Measurements from ENCODE around the gene TES. TPM values are rescaled to one million over a fixed set of nuclear protein-coding genes. Genes with fewer than 3 reads are reported as not detected.

Gene TES
- total RNA-seq, 2 donors from 2014 or later, result 46.6 to 96.6 TPM

DNA sequence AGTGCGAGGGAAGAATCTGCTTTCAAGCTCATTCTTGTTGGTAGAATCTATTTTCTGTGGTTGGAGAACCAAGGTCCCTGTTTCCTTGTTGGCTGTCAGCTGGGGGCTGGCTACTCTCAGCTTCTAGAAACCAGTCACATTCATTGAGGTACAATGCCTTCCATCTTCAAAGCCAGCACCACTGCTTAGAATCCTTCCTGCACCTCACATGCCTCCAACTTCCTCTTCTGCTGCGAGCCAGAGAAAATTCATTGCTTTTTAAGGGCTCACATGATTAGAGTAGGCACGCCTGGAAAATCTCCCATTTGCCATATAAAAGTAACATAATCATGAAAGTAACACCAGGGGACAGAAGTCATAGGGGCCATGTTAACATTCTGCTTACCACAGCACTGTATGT, 28.7 kb downstream of the TES start:
- H3K9me3 ChIP-seq, result no peaks in the 10 kb centered on the region
- TF ChIP-seq POLR2AphosphoS5 (IDR thresholded peaks at IDR 0.05), result no peak
- no peak for TF ChIP-seq POLR2A (IDR thresholded peaks at IDR 0.05)
- TF ChIP-seq, protein P1, sequence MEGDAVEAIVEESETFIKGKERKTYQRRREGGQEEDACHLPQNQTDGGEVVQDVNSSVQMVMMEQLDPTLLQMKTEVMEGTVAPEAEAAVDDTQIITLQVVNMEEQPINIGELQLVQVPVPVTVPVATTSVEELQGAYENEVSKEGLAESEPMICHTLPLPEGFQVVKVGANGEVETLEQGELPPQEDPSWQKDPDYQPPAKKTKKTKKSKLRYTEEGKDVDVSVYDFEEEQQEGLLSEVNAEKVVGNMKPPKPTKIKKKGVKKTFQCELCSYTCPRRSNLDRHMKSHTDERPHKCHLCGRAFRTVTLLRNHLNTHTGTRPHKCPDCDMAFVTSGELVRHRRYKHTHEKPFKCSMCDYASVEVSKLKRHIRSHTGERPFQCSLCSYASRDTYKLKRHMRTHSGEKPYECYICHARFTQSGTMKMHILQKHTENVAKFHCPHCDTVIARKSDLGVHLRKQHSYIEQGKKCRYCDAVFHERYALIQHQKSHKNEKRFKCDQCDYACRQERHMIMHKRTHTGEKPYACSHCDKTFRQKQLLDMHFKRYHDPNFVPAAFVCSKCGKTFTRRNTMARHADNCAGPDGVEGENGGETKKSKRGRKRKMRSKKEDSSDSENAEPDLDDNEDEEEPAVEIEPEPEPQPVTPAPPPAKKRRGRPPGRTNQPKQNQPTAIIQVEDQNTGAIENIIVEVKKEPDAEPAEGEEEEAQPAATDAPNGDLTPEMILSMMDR (IDR thresholded peaks at IDR 0.05), result no peak
- H3K27me3 ChIP-seq (replicated peaks; ENCODE audit: insufficient read depth), result no peaks in the 10 kb centered on the region
- no peaks in the 10 kb centered on the region for H3K36me3 ChIP-seq
- DNase-seq (ENCODE audit: low spot score), result no peak
- no peak overlapping the region for H3K27ac ChIP-seq
- intact Hi-C loops (cut with DNase I), result loop anchor here (5.0 kb wide), 1 partner anchor 62 kb away; no protein-coding TSS in a partner anchor
- 63% methylated on average over 3 of the region's 3 CpGs for WGBS
- H3K4me1 ChIP-seq (replicated peaks), result no peaks in the 10 kb centered on the region
- no peak overlapping the region for H3K4me3 ChIP-seq

DNA sequence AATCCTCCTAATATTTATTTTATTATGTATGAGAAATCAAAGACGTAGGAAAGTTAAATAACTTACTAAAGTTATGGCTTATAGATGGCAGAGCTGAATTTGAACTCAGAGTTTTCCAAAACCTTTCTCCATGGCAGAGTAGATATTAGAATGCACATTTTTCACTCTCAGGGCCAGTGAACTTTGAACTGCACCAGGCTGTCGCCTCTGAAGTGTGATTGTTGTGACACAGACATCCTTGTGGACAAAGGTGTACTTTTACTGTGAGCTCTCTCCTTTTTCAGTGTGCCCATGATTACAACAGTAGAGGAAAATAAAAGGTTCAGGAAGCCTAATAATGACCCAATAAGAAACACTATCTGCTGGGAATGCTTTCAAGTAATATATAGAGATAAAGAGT, 29.1 kb downstream of the TES start:
- H3K4me3 ChIP-seq, result no peak overlapping the region
- intact Hi-C loops (cut with DNase I), result loop anchor here (5.0 kb wide), 1 partner anchor 62 kb away; no protein-coding TSS in a partner anchor
- no peaks in the 10 kb centered on the region for H3K36me3 ChIP-seq
- WGBS, result 71% methylated on average over 2 of the region's 2 CpGs
- H3K27me3 ChIP-seq (replicated peaks; ENCODE audit: insufficient read depth), result no peaks in the 10 kb centered on the region
- no peaks in the 10 kb centered on the region for H3K9me3 ChIP-seq
- no peaks in the 10 kb centered on the region for H3K4me1 ChIP-seq (replicated peaks)
- TF ChIP-seq POLR2A (IDR thresholded peaks at IDR 0.05) (no peak), POLR2AphosphoS5 (IDR thresholded peaks at IDR 0.05) (no peak)
- TF ChIP-seq, protein P1 (IDR thresholded peaks at IDR 0.05), result no peak
- H3K27ac ChIP-seq, result no peak overlapping the region
- no peak for DNase-seq (ENCODE audit: low spot score)

DNA sequence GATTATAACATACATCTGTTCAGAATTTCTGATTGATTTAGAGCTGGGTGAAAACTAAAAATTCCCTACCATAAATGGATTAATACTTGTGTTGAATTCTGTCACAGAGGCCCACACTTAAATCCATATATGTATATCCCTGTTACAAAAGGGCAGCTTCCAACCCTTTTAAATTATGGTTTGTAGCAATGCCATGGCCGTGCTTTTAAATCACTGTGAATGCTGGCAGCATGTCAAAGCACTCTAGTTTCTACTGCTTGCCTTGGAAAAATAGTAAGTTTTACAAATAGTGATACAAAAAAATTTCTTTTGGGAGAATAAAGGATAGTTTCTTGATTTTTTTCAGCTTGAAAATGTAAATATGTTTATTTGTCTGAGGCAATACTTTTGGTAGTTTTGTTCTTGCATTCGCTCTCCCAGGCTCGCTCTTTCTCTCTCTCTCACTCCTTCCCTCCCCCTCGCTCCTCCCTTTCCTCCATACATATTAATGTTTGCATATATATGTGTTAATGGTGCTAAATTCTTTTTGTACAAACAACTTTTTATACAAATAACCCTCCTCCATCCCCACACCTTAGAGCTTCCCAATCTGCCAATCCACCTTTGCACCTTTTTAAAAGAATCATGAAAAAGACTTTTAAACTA, 29.8 kb downstream of the TES start:
- H3K4me3 ChIP-seq, result no peak overlapping the region
- H3K27ac ChIP-seq, result no peak overlapping the region
- WGBS, result 69% methylated on average over 4 of the region's 4 CpGs
- no peak for DNase-seq (ENCODE audit: low spot score)
- no peak for TF ChIP-seq POLR2A (IDR thresholded peaks at IDR 0.05)
- no peak for TF ChIP-seq POLR2AphosphoS5 (IDR thresholded peaks at IDR 0.05)
- TF ChIP-seq, protein P1 (IDR thresholded peaks at IDR 0.05), result no peak
- no peaks in the 10 kb centered on the region for H3K27me3 ChIP-seq (replicated peaks; ENCODE audit: insufficient read depth)
- H3K36me3 ChIP-seq, result no peaks in the 10 kb centered on the region
- intact Hi-C loops (cut with DNase I), result no loop called here
- H3K9me3 ChIP-seq, result no peaks in the 10 kb centered on the region
- H3K4me1 ChIP-seq (replicated peaks), result no peaks in the 10 kb centered on the region

DNA sequence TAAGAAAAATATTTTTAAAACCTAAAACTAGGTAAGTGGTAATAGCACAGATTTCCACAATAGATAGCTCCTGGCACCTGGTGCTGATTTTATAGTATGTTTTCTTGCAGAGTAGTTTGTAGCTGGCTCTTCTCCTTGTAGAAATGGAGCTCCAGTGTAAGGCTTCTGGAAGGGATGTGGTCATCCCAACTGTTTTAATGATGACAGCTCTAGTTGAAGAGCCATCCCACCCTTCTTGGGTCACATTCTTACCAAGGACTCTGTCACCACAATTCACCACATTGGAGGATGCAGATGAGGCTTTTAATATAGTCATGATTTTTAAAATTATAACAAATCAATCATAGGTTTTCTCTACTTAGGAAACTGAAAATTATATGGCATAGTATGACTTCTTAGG, 31.0 kb downstream of the TES start:
- Histone ChIP-seq H3K27ac (no peak overlapping the region), H3K27me3 (replicated peaks; ENCODE audit: insufficient read depth) (no peaks in the 10 kb centered on the region), H3K4me3 (no peak overlapping the region), H3K4me1 (replicated peaks) (no peaks in the 10 kb centered on the region), H3K9me3 (no peaks in the 10 kb centered on the region), H3K36me3 (no peaks in the 10 kb centered on the region)
- DNase-seq (ENCODE audit: low spot score), result no peak
- intact Hi-C loops (cut with DNase I), result no loop called here
- TF ChIP-seq, protein P1 (IDR thresholded peaks at IDR 0.05), result no peak
- no peak for TF ChIP-seq POLR2A (IDR thresholded peaks at IDR 0.05)
- no peak for TF ChIP-seq POLR2AphosphoS5 (IDR thresholded peaks at IDR 0.05)

DNA sequence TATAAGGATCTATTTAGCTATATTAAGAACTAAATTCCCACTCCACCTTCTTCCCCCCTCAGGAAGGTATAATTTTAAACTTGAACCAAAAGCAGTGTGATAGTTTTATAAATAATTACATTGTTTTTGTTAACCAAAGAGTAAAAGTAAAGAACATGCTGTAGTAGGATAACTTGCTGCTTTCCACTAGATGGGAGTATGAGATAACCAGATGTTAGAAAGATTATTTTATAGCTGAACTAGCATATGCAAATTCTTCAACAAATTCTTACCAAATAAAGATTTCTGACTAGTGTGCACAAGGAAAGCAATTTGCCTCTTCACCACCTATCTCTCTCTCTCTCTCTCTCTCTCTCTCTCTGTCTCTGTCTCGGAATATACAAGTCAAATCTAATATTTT, 31.8 kb downstream of the TES start:
- intact Hi-C loops (cut with DNase I), result no loop called here
- no peak for DNase-seq (ENCODE audit: low spot score)
- Histone ChIP-seq H3K27me3 (replicated peaks; ENCODE audit: insufficient read depth) (no peaks in the 10 kb centered on the region), H3K36me3 (no peaks in the 10 kb centered on the region), H3K4me3 (no peak overlapping the region), H3K27ac (no peak overlapping the region), H3K4me1 (replicated peaks) (no peaks in the 10 kb centered on the region), H3K9me3 (no peaks in the 10 kb centered on the region)
- WGBS, result 71% methylated on average over 1 of the region's 1 CpG
- TF ChIP-seq, protein P1 (IDR thresholded peaks at IDR 0.05), result no peak
- no peak for TF ChIP-seq POLR2A (IDR thresholded peaks at IDR 0.05)
- no peak for TF ChIP-seq POLR2AphosphoS5 (IDR thresholded peaks at IDR 0.05)
